C4-2B (cell line): ENCODE data around the gene ZNF23.
A peak's percentile ranks its signal among the peaks of the same experiment; 100 is the strongest.
"Not testable (repeated sequence)": the region's sequence is repeated elsewhere in the genome, so short reads cannot be mapped to it uniquely, and the experiment has no call there.

ENCODE experiments used
- H3K27ac ChIP-seq: fragments of 450-650 bp; 2 replicates; pipeline ENCODE4 v1.5.1; 2017
- ZFX ChIP-seq: fragments of 450-650 bp; IDR thresholded peaks from 2 replicates; pipeline ENCODE4 v1.6.1; 2017
- TF ChIP-seq, protein P1 (sequence below): fragments of 450-650 bp; conservative IDR thresholded peaks from 2 replicates; pipeline ENCODE4 v1.5.1; 2017; ENCODE audit warnings: mild to moderate bottlenecking

The ZNF23 gene

DNA sequence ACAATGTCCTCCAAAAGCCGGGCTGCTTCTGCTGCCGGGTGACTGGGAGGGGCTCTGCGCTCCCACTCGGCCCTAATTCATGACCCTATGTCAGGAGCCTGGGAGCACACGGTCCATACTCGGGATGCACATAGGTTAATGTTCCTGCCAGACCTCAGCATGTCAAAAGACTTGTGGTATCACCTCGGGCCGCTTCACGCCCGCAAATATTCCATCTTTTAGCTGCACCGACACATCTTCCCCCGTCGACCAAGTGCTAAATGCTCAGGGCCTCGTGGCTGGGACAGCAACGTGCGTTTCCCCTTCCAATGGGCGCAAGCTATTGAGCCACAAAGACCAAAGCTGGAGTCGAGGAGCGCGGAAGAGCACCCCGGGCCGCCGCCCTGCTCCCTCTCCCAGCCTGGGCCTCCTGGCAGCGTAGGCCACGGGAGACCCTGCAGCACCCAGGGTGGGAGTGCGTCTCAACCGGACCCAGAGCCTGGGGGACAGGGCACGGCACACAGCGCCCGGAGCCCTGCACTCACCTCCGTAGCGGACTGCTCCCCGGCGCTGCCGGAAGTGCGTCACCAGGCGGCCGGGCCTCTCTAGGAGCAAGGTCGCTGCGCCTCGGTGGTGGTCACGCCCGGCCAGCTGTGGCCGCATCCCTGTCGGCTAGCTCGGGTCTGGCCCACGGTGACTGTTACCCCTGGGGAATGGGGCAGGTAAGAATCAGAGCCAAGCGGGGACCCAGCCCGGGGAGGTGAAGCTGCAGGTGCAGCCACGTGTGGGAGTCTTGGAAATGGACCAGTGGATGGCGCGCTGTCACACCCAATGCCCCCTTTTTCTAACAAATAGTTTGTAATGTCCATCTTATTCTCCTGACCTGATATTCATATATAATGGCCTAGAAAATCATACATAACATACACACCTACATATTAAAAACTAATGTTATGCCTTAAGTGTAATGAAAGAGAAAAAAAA lies at the start of gene ZNF23:
Gene ZNF23, minus strand, starts transcription at position 562 of the 963 bp plus-strand sequence. CDS start 5,451 bp downstream, outside the sequence.
- H3K27ac ChIP-seq, result peak within 1 kb of the TSS; percentile 71
- TF ChIP-seq, protein P1, sequence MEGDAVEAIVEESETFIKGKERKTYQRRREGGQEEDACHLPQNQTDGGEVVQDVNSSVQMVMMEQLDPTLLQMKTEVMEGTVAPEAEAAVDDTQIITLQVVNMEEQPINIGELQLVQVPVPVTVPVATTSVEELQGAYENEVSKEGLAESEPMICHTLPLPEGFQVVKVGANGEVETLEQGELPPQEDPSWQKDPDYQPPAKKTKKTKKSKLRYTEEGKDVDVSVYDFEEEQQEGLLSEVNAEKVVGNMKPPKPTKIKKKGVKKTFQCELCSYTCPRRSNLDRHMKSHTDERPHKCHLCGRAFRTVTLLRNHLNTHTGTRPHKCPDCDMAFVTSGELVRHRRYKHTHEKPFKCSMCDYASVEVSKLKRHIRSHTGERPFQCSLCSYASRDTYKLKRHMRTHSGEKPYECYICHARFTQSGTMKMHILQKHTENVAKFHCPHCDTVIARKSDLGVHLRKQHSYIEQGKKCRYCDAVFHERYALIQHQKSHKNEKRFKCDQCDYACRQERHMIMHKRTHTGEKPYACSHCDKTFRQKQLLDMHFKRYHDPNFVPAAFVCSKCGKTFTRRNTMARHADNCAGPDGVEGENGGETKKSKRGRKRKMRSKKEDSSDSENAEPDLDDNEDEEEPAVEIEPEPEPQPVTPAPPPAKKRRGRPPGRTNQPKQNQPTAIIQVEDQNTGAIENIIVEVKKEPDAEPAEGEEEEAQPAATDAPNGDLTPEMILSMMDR, result no peak
- TF ChIP-seq ZFX, result peak; percentile 23; the same call in 1 of the 2 replicates

- TF ChIP-seq, protein P1, result no peak
- TF ChIP-seq ZFX, result no peak
- no peak overlapping the region for H3K27ac ChIP-seq
Observed at GRCh38 chr16:71507061-71507460, 45.0 kb upstream of the ZNF23 start.

- no peak overlapping the region for H3K27ac ChIP-seq
- TF ChIP-seq, protein P1, result no peak
- TF ChIP-seq ZFX, result no peak
Observed at GRCh38 chr16:71504901-71505300, 42.9 kb upstream of the ZNF23 start.

DNA sequence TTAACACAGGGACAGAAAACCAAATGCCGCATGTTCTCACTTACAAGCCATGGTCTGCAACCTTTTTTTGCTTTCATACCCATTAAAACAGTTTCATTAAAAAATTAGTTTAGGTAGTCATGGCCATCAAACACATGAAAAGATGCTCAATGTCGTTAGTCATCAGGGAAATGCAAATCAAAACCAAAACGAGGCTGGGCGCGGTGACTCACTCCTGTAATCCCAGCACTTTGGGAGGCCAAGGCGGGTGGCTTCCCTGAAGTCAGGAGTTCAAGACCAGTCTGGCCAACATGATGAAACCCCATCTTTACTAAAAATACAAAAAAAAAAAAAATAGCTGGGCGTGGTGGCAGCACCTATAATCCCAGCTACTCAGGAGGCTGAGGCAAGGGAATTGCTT lies 42.0 kb upstream of the ZNF23 start:
- not testable (repeated sequence) for H3K27ac ChIP-seq

DNA sequence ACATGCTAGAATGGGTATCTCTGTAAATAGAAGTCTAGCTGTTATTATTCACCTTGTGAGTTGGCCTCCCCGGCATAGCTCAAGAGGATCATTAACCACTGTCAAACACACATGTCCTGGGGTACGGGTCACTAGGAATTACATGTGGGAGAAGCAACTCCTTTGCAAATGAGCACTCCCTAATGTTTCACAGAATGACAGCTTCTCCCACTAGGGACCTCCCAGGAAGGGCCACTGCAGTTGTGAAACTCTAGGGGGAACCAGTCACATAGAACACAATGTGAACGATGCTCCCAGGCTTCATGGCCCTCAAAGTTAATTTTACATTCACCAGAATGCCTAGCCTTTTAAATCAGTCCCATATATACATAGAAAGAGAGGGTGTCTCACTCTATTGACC lies 39.5 kb upstream of the ZNF23 start:
- TF ChIP-seq ZFX, result no peak
- TF ChIP-seq, protein P1, result no peak
- H3K27ac ChIP-seq, result no peak overlapping the region

- no peak overlapping the region for H3K27ac ChIP-seq
- TF ChIP-seq, protein P1, result no peak
- no peak for TF ChIP-seq ZFX
Observed at GRCh38 chr16:71500964-71501363, 38.9 kb upstream of the ZNF23 start.

DNA sequence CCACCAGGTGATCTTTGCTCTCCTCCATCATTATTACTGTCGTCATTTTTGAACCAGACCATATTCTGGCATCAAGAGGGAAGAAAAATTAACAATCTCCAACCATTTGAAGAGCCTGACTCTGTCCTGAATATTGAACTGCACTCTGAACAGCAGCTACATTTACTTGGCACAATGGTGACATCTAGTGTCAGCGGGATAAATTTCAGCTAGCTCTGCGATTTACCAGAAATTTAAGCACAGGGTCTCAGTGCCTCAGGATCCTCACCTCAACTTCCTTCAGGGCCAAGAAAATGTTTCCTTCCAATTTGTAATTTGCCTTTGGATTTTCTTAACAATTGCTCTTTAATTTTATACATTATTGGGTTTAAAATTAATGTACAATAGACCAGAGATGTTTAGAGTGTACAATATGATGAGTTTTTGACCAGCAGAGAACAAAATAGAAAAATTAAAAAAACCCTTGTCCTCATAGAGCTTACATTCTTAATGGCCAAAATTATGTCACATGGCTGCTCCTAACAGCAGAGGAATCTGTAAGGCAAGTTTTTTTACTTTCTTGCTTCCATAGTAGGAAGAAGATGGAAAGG lies 37.8 kb upstream of the ZNF23 start:
- TF ChIP-seq, protein P1, result peak; percentile 80
- no peak for TF ChIP-seq ZFX
- no peak overlapping the region for H3K27ac ChIP-seq
